ENCODE results near the gene ACAP2. TPM values are rescaled to one million over a fixed set of nuclear protein-coding genes. Genes with fewer than 3 reads are reported as not detected.

ACAP2 gene
- total and polyA plus RNA-seq, 4 donors, result 4.5 to 28.5 (median 23.3) TPM

- Histone ChIP-seq H3K27me3 (ENCODE audit: control insufficient read depth in 4 of 4, insufficient read depth in 4 of 4, low read length in 3 of 4) (no peaks in the 10 kb centered on the region), H3K36me3 (ENCODE audit: control insufficient read depth in 4 of 4, insufficient read depth in 3 of 4, low read depth in 1 of 4, low read length in 3 of 4) (peaks cover 0 to 3% (median 1%) of the 10 kb centered on the region in 4 donors), H3K27ac (ENCODE audit: low read depth in 1 of 2, low read length in 2 of 2) (no peak overlapping the region), H3K9me3 (ENCODE audit: control insufficient read depth in 4 of 4, low read length in 3 of 4) (no peaks in the 10 kb centered on the region), H3K4me1 (ENCODE audit: control insufficient read depth in 4 of 4, insufficient read depth in 4 of 4, low read length in 3 of 4) (no peaks in the 10 kb centered on the region), H3K9ac (ENCODE audit: low read depth in 1 of 2, low read length in 2 of 2) (no peak overlapping the region), H3K4me3 (ENCODE audit: low read depth in 1 of 3, low read length in 3 of 3) (no peak overlapping the region)
- TF ChIP-seq JUND (IDR thresholded peaks at IDR 0.05) (no peak), GABPA (IDR thresholded peaks at IDR 0.05 in 1 of 2, conservative IDR thresholded peaks at IDR 0.05 in 1 of 2) (no peak), REST (IDR thresholded peaks at IDR 0.05) (no peak), RXRA (IDR thresholded peaks at IDR 0.05) (no peak), NR2F2 (IDR thresholded peaks at IDR 0.05) (no peak), HNF4A (conservative IDR thresholded peaks at IDR 0.05) (no peak), SP1 (IDR thresholded peaks at IDR 0.05) (no peak), HNF4G (IDR thresholded peaks at IDR 0.05) (no peak), FOXA2 (IDR thresholded peaks at IDR 0.05) (no peak), CTCF (IDR thresholded peaks at IDR 0.05; ENCODE audit: low read depth, low read length, missing input control) (no peak), EGR1 (IDR thresholded peaks at IDR 0.05; ENCODE audit: low read depth in 2 of 2) (no peak), TAF1 (conservative IDR thresholded peaks at IDR 0.05) (no peak)
- TF ChIP-seq, protein P1, sequence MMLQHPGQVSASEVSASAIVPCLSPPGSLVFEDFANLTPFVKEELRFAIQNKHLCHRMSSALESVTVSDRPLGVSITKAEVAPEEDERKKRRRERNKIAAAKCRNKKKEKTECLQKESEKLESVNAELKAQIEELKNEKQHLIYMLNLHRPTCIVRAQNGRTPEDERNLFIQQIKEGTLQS (IDR thresholded peaks at IDR 0.05), result no peak
- 97% methylated on average over 3 of the region's 3 CpGs for WGBS
- DNase-seq (ENCODE audit: low spot score), result no peak
Observed at GRCh38 chr3:195386739-195387138, 56.1 kb downstream of the ACAP2 start.

- no peaks in the 10 kb centered on the region for H3K27me3 ChIP-seq (ENCODE audit: control insufficient read depth in 4 of 4, insufficient read depth in 4 of 4, low read length in 3 of 4)
- H3K27ac ChIP-seq (ENCODE audit: low read depth in 1 of 2, low read length in 2 of 2), result no peak overlapping the region
- 77% methylated on average over 2 of the region's 2 CpGs for WGBS
- H3K9ac ChIP-seq (ENCODE audit: low read depth in 1 of 2, low read length in 2 of 2), result no peak overlapping the region
- H3K4me3 ChIP-seq (ENCODE audit: low read depth in 1 of 3, low read length in 3 of 3), result no peak overlapping the region
- no peaks in the 10 kb centered on the region for H3K9me3 ChIP-seq (ENCODE audit: control insufficient read depth in 4 of 4, low read length in 3 of 4)
- DNase-seq (ENCODE audit: low spot score), result no peak
- no peaks in the 10 kb centered on the region for H3K4me1 ChIP-seq (ENCODE audit: control insufficient read depth in 4 of 4, insufficient read depth in 4 of 4, low read length in 3 of 4)
- peaks cover 0 to 7% (median 1%) of the 10 kb centered on the region in 4 donors for H3K36me3 ChIP-seq (ENCODE audit: control insufficient read depth in 4 of 4, insufficient read depth in 3 of 4, low read depth in 1 of 4, low read length in 3 of 4)
- TF ChIP-seq NR2F2 (IDR thresholded peaks at IDR 0.05), result no peak
- no peak for TF ChIP-seq HNF4G (IDR thresholded peaks at IDR 0.05)
- TF ChIP-seq TAF1 (conservative IDR thresholded peaks at IDR 0.05), result no peak
- no peak for TF ChIP-seq SP1 (IDR thresholded peaks at IDR 0.05)
- TF ChIP-seq RAD21 (IDR thresholded peaks at IDR 0.05), result no peak
- no peak for TF ChIP-seq FOXA1 (IDR thresholded peaks at IDR 0.05)
- no peak for TF ChIP-seq EGR1 (IDR thresholded peaks at IDR 0.05; ENCODE audit: low read depth in 2 of 2)
- TF ChIP-seq, protein P2, sequence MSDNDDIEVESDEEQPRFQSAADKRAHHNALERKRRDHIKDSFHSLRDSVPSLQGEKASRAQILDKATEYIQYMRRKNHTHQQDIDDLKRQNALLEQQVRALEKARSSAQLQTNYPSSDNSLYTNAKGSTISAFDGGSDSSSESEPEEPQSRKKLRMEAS (IDR thresholded peaks at IDR 0.05), result no peak
Observed at GRCh38 chr3:195385526-195385925, 57.3 kb downstream of the ACAP2 start.

Data from liver (tissue), 9 donors.